GM21515 (cell line): ENCODE measurements around the gene RWDD4.

Source experiments
- ATAC-seq: cut with Tn5 transposase; IDR thresholded peaks from one replicate; pipeline ENCODE4 v1.9.1; 2021; ENCODE audit not compliant: unreplicated experiment

Gene RWDD4

DNA sequence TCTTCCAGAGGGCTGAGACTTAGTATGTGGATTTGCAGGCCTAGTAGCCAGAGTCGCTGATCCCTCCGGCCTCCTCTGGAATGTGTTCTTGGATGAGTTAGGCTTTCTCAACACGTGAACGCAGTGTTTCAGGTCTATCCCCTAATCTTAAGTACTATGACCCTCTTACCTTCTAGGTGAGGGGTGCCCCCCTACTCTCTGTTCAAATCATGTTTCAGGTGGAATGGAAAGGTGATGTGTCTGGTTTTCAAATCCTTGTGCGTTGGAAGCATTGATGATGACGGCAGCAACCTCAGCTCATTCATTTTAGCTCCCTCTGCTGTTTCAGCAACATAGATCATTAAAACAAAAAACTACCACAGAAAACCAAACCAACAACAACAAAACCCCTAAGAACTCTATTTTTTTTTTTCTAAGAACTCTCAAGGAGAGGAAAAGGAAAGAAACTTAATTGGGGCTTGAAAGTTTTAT, 56.4 kb downstream of the RWDD4 start:
- ATAC-seq = no peak

DNA sequence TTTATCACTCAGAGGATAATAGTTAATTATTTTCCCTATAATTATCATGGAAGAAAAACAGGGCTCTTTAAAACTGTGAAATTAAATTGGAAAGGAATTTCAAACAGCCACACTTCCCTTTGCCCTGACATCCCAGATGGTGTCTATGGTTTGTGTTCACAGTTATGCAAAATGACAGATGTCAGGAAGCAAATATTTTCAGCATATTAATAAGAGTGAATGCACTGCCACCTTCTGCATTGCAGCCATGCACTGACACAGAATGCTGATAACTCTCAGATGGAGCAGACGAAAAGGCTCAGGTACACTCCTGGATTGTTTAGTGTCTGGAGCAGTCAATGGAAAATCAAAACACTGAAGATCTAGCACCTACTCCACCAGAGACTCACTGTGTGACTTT, 57.6 kb downstream of the RWDD4 start:
- ATAC-seq = no peak

DNA sequence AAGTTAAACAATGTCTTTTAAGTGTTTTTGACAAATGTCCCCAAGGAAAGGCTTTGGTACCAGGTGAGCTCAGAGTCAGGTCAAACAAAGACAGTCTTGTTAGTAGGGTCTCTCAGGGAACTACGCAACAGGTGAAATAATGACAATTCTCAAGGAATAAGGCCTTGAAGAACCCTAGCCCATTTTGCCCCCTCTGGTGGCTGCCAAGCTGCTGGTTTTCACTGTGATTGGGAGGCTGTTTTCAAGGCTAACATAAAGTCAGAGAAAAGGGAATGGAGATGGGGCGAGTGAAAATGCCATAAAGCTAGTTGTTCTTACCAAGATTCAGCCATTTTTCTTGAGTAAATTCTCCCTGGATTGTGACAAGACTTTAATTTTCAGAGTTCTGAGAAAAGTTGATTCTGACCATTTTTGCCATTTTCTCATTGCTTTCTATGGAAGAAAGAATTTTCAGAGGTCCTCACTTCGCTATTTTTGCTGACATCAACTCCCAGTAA, 58.7 kb downstream of the RWDD4 start:
- ATAC-seq = no peak

DNA sequence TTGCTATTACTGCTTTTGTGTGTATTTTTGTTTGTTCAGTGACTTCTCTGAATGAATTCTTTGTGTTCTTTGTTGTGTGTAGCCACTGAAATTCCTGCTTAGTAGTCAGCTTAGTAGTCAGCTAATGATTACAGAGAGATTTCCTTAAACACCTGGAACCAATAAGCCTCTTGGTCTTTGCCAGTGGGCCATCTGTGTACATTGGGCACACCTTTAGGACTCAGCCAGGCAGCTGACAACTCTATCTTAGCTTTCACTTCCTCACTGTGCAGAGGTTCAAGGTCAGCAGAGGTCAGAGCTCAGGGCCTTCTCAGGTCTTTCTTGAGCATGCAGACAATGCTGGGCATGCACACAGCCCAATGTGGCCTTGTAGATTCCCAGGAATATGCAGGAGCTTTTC, 59.3 kb downstream of the RWDD4 start:
- ATAC-seq = peak; percentile 83

DNA sequence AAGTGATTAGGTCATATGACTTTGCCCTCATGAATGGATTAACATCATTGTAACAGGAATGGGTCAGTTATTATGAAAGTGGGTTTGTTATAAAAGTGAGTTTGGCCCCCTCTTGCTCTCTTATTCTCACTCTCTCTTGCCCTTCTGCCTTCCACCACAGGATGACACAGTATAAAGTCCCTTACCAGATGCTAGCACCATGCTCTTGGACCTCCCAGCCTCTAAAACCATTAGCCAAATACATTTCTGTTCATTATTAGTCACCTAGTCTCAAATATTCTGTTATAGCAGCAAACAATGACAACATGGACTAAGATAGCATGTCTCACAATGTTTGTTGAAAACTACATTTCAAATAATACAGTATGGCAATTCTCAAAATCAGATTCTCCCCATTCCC, 59.7 kb downstream of the RWDD4 start:
- ATAC-seq = no peak

DNA sequence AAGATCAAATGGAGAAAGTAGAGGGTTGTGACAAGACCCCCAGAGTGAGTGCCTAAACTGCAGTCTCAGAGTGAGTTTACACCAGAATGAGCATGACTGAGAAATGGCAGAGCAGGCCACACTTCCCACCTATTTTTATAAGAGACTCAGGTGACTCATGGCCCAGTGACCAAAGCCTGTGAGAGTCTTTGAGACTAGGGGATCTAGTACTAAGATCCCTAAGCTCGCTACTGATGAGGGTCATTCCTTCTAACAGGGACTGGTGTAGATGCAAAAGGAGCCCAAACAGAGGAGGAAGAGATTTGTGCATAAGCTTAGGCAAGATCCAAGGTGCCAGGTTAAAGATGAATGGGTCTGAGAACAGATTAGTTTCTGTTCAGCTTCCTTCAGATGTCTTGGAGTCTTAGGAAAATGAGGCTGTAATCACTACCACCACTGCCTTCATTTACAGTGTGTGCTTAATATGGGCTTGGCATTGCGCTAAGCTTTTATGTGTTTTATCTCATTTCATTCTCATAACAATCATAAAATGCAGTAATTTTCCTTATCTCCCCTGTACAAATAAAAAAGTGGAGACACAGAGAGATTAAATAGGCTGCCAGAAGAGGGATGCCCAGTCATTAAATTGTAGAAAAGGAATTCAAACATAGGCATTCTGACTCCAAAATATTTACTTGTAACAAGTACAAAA, 62.8 kb downstream of the RWDD4 start:
- no peak for ATAC-seq

DNA sequence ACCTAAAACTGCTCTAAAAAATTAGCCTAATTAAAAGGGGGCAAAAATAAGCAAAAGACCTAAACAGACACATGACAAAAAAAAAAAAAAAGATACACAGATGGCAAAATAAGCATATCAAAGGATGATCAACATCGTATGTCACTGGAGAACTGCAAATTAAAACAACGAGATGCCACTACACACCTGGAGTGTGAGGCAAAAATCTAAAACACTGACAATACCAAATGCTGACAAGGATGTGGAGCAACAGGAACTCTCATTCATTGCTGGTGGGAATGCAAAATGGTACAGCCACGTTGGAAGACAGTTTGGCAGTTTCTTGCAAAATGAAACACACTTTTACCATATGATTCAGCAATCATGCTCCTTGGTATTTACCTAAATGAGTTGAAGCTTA, 64.2 kb downstream of the RWDD4 start:
- ATAC-seq = no peak

DNA sequence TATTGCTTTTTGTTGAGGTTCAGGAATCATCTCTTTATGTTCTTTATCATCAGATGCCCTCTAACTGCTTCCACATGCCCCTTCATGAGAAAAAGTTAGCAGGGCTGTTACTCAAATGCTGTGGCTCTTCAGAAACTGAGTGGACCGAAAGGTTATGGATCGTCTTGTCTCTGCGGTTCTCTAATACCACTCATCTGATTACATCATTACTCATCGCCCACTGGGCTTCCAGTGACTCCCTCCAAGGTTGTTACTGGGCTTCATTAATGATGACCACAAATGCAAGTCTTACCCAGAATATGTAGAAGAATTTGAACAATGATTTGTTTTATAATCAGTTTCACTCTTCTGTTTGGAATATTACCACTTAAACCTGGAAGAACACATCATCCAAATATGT, 67.7 kb downstream of the RWDD4 start:
- no peak for ATAC-seq
